Measurements from ENCODE around the gene LBR. TPM values are rescaled to one million over a fixed set of nuclear protein-coding genes. Genes with fewer than 3 reads are reported as not detected.

LBR gene
- total and polyA plus RNA-seq, 2 donors from 2014 or later, result 13.1 to 80.2 TPM

GRCh38 chr1:225362805-225363204 is 65.0 kb downstream of the LBR start:
- no peak for FAIRE-seq
- no peak for TF ChIP-seq CTCF (IDR thresholded peaks at IDR 0.05; ENCODE audit: borderline replicate concordance, extremely low read depth, insufficient read depth)
- Histone ChIP-seq H3K27ac (ENCODE audit: low read depth in 2 of 2, low read length in 2 of 2) (no peak overlapping the region), H3K9me3 (ENCODE audit: control insufficient read depth in 2 of 3, insufficient read depth in 1 of 3, low read length in 3 of 3) (no peaks in the 10 kb centered on the region), H3K9ac (ENCODE audit: low read length in 3 of 3) (no peak overlapping the region), H3K4me3 (ENCODE audit: low read length in 3 of 3) (no peak overlapping the region), H3K27me3 (ENCODE audit: control insufficient read depth, insufficient read depth, low read length) (no peaks in the 10 kb centered on the region), H3K36me3 (ENCODE audit: control insufficient read depth in 2 of 3, insufficient read depth in 3 of 3, low read length in 3 of 3) (no peaks in the 10 kb centered on the region), H3K4me1 (ENCODE audit: control insufficient read depth in 2 of 3, insufficient read depth in 2 of 3, low read depth in 1 of 3, low read length in 3 of 3) (no peaks in the 10 kb centered on the region)
- intact Hi-C loops (cut with DNase I), result no loop called here
- DNase-seq, result no peak

- Histone ChIP-seq H3K4me1 (ENCODE audit: control insufficient read depth in 2 of 3, insufficient read depth in 2 of 3, low read depth in 1 of 3, low read length in 3 of 3) (no peaks in the 10 kb centered on the region), H3K27ac (ENCODE audit: low read depth in 2 of 2, low read length in 2 of 2) (no peak overlapping the region), H3K27me3 (ENCODE audit: control insufficient read depth, insufficient read depth, low read length) (no peaks in the 10 kb centered on the region), H3K36me3 (ENCODE audit: control insufficient read depth in 2 of 3, insufficient read depth in 3 of 3, low read length in 3 of 3) (no peaks in the 10 kb centered on the region), H3K9ac (ENCODE audit: low read length in 3 of 3) (no peak overlapping the region), H3K9me3 (ENCODE audit: control insufficient read depth in 2 of 3, insufficient read depth in 1 of 3, low read length in 3 of 3) (no peaks in the 10 kb centered on the region), H3K4me3 (ENCODE audit: low read length in 3 of 3) (no peak overlapping the region)
- TF ChIP-seq CTCF (IDR thresholded peaks at IDR 0.05; ENCODE audit: borderline replicate concordance, extremely low read depth, insufficient read depth), result no peak
- DNase-seq (no peak), FAIRE-seq (no peak)
- intact Hi-C loops (cut with DNase I), result no loop called here
These were observed 66.7 kb downstream of the LBR start for GRCh38 chr1:225361176-225361575.

GRCh38 chr1:225360119-225360518 is 67.7 kb downstream of the LBR start:
- Histone ChIP-seq H3K36me3 (ENCODE audit: control insufficient read depth in 2 of 3, insufficient read depth in 3 of 3, low read length in 3 of 3) (no peaks in the 10 kb centered on the region), H3K9me3 (ENCODE audit: control insufficient read depth in 2 of 3, insufficient read depth in 1 of 3, low read length in 3 of 3) (no peaks in the 10 kb centered on the region), H3K27me3 (ENCODE audit: control insufficient read depth, insufficient read depth, low read length) (no peaks in the 10 kb centered on the region), H3K4me1 (ENCODE audit: control insufficient read depth in 2 of 3, insufficient read depth in 2 of 3, low read depth in 1 of 3, low read length in 3 of 3) (no peaks in the 10 kb centered on the region), H3K27ac (ENCODE audit: low read depth in 2 of 2, low read length in 2 of 2) (no peak overlapping the region), H3K4me3 (ENCODE audit: low read length in 3 of 3) (no peak overlapping the region), H3K9ac (ENCODE audit: low read length in 3 of 3) (no peak overlapping the region)
- FAIRE-seq, result no peak
- TF ChIP-seq CTCF (IDR thresholded peaks at IDR 0.05; ENCODE audit: borderline replicate concordance, extremely low read depth, insufficient read depth), result no peak
- intact Hi-C loops (cut with DNase I), result no loop called here
- DNase-seq, result no peak

GRCh38 chr1:225355863-225356262 is 72.0 kb downstream of the LBR start:
- no peak for FAIRE-seq
- Histone ChIP-seq H3K36me3 (ENCODE audit: control insufficient read depth in 2 of 3, insufficient read depth in 3 of 3, low read length in 3 of 3) (no peaks in the 10 kb centered on the region), H3K27ac (ENCODE audit: low read depth in 2 of 2, low read length in 2 of 2) (no peak overlapping the region), H3K4me3 (ENCODE audit: low read length in 3 of 3) (no peak overlapping the region), H3K9ac (ENCODE audit: low read length in 3 of 3) (no peak overlapping the region), H3K4me1 (ENCODE audit: control insufficient read depth in 2 of 3, insufficient read depth in 2 of 3, low read depth in 1 of 3, low read length in 3 of 3) (no peaks in the 10 kb centered on the region), H3K9me3 (ENCODE audit: control insufficient read depth in 2 of 3, insufficient read depth in 1 of 3, low read length in 3 of 3) (no peaks in the 10 kb centered on the region), H3K27me3 (ENCODE audit: control insufficient read depth, insufficient read depth, low read length) (no peaks in the 10 kb centered on the region)
- TF ChIP-seq CTCF (IDR thresholded peaks at IDR 0.05; ENCODE audit: borderline replicate concordance, extremely low read depth, insufficient read depth), result no peak
- no peak for DNase-seq
- intact Hi-C loops (cut with DNase I), result no loop called here
